ENCODE data around the gene DCAKD. TPM values are rescaled to one million over a fixed set of nuclear protein-coding genes. Genes with fewer than 3 reads are reported as not detected.

The DCAKD gene
- total RNA-seq, 1 donor from 2014 or later, result 76.4 TPM

GRCh38 chr17:45031231-45032173, 19.9 kb downstream of the DCAKD start:
- no peak for DNase-seq (ENCODE audit: low spot score)

- no peak for DNase-seq (ENCODE audit: low spot score)
Observed at GRCh38 chr17:45030733-45031132, 20.7 kb downstream of the DCAKD start.

- no peak for DNase-seq (ENCODE audit: low spot score)
Observed at GRCh38 chr17:45029758-45030423, 21.5 kb downstream of the DCAKD start.

GRCh38 chr17:45029096-45029495, 22.3 kb downstream of the DCAKD start:
- DNase-seq (ENCODE audit: low spot score), result no peak

GRCh38 chr17:45022655-45023339, 28.6 kb downstream of the DCAKD start:
- no peak for DNase-seq (ENCODE audit: low spot score)

- no peak for DNase-seq (ENCODE audit: low spot score)
Observed at GRCh38 chr17:45022288-45022648, 29.2 kb downstream of the DCAKD start.

GRCh38 chr17:45021607-45022287, 29.7 kb downstream of the DCAKD start:
- peak; percentile 73 for DNase-seq (ENCODE audit: low spot score)

GRCh38 chr17:45020354-45021138, 30.9 kb downstream of the DCAKD start:
- peak; percentile 70 for DNase-seq (ENCODE audit: low spot score)

GRCh38 chr17:45018848-45019711, 32.4 kb downstream of the DCAKD start:
- DNase-seq (ENCODE audit: low spot score), result no peak

GRCh38 chr17:45018514-45018847, 33.0 kb downstream of the DCAKD start:
- DNase-seq (ENCODE audit: low spot score), result no peak

- no peak for DNase-seq (ENCODE audit: low spot score)
Observed at GRCh38 chr17:45016823-45017222, 34.6 kb downstream of the DCAKD start.

GRCh38 chr17:45016237-45016636, 35.2 kb downstream of the DCAKD start:
- no peak for DNase-seq (ENCODE audit: low spot score)

- DNase-seq (ENCODE audit: low spot score), result peak; percentile 56
Observed at GRCh38 chr17:45013021-45013997, 38.1 kb downstream of the DCAKD start.

- DNase-seq (ENCODE audit: low spot score), result no peak
Observed at GRCh38 chr17:45011767-45012166, 39.7 kb downstream of the DCAKD start.

GRCh38 chr17:45009676-45010467, 41.6 kb downstream of the DCAKD start:
- no peak for DNase-seq (ENCODE audit: low spot score)

GRCh38 chr17:45008216-45008615, 43.2 kb downstream of the DCAKD start:
- no peak for DNase-seq (ENCODE audit: low spot score)

- no peak for DNase-seq (ENCODE audit: low spot score)
Observed at GRCh38 chr17:45006927-45007461, 44.4 kb downstream of the DCAKD start.

GRCh38 chr17:45005700-45006099, 45.7 kb downstream of the DCAKD start:
- no peak for DNase-seq (ENCODE audit: low spot score)
